GM12801 (cell line): ENCODE data around the gene YIF1A.

Experiments used
- TF ChIP-seq, protein P1 (sequence below): IDR thresholded peaks from one replicate; pipeline ENCODE4 v1.5.1; 2011; ENCODE audit warnings: control low read depth; ENCODE audit not compliant: insufficient read length; ENCODE audit errors: extremely low read depth

YIF1A gene

DNA sequence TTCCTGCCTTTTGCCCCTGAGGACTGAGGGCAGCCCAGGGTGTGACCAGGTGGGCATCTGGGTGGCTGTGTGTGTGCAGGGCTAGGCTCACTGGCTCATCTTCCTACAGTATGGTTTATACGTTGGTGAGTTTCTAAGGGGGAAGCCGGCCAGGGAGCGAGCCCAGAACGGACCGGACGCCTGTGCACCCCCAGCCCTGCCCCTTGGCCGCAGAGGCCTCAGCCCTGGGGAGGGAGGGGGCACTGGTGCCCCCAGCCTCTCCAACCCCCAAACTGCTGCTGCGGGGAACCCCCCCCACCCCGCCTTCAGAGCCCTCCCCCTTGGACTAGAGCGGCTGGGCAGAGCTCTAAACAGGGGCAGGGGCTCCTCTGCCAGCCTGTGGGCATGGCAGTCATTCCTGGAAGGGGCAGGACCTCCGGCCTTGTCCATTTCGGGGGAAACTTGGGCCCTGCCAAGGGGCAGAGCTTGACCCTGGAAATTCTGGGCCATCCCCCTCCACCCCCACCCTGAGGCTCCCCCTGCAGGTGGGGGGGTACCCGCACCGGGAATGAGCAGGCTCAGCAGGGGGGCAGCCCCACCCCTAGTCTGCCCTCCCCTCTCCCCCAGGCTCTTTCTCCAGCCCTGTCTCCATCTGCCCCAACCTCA, 5.4 kb downstream of the YIF1A start:
- TF ChIP-seq, protein P1, sequence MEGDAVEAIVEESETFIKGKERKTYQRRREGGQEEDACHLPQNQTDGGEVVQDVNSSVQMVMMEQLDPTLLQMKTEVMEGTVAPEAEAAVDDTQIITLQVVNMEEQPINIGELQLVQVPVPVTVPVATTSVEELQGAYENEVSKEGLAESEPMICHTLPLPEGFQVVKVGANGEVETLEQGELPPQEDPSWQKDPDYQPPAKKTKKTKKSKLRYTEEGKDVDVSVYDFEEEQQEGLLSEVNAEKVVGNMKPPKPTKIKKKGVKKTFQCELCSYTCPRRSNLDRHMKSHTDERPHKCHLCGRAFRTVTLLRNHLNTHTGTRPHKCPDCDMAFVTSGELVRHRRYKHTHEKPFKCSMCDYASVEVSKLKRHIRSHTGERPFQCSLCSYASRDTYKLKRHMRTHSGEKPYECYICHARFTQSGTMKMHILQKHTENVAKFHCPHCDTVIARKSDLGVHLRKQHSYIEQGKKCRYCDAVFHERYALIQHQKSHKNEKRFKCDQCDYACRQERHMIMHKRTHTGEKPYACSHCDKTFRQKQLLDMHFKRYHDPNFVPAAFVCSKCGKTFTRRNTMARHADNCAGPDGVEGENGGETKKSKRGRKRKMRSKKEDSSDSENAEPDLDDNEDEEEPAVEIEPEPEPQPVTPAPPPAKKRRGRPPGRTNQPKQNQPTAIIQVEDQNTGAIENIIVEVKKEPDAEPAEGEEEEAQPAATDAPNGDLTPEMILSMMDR: no peak

DNA sequence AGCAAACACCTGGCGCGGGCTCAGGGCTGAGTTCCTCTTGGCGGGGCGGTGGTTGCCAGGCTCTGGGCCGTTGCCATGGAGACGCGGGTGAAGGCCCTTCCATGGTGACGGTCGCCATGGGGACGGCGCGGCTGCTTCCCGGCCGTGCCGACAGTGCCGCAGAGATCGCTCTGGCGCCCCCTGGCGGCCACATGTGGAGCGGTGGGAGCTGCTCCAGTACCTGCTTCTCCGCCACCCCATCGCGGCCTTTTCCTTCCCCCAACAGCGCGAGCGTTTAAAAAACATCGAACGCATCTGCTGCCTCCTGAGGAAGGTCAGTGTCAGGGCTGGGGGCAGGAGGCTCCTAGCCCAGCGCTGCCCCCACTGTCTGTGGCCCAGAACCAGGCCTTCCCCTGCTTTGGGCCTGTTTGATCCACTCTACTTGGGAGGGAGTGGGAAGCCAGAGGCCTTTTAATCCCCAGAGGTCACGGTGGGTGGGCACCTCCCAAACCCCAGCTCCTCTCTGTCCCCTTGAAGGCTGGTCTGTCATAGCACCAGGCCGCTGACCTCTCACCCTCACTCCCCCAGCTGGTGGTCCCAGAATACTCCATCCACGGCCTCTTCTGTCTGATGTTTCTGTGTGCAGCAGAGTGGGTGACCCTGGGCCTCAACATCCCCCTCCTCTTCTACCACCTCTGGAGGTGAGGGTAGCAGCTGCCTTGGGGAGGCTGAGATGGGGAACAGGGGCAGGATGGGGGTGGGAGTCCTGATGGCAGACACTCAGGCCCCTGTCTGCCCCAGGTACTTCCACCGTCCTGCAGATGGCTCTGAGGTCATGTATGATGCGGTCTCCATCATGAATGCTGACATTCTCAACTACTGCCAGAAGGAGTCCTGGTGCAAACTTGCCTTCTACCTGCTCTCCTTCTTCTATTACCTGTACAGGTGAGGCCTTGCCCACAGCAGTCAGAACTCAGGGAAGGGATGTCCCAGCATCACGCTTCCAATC, 6.2 kb downstream of the YIF1A start:
- TF ChIP-seq, protein P1: no peak

DNA sequence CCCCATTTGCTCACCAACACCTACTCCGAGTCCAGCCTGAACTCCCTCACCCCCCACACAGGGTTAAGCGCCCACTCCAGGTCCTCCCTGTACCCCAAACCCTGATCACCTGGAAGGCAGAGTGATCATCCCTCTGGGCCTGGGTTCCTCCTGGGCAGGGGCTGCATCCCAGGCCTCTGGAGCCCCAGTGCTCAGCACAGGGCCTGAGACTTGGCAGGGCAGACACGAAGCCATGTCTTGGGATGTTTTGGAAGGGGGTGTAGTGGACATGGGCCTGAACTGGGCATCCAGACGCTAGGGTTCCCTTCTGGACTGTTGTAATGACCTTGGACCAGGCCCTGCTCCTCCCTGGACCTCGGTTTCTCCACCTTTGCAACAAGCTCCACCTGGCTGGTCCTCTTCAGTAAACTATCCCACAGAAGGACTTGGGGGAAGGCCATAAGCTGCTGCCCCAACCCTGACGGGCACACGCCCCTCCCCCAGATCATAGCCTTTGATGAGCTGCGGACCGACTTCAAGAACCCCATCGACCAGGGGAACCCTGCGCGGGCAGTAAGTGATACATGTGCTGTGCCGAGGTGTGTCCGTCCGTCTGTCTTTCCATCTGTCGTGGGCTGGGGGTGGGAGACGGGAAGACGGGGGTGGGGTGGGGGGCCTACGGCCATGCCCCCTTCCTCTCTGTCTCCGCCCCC, 7.0 kb downstream of the YIF1A start:
- TF ChIP-seq, protein P1: no peak

DNA sequence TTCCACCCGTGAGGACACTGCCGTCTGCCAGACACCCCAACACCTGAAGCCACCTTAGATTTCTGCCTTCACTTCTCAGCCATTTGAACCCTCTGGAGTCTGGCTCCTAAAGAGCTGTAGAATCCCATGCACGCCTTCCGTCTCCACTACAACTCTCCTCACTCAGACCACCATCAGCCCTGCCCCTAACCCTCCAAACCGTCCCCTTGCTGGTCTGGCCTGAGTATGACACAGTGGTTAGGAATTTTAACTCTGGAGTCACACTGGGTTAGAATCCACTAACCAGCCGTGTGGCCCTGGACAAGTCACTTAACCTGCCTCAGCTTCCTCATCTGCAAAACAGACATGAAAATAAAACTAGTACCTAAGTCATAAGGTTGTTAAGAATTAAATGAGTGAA, 7.9 kb downstream of the YIF1A start:
- TF ChIP-seq, protein P1: no peak

DNA sequence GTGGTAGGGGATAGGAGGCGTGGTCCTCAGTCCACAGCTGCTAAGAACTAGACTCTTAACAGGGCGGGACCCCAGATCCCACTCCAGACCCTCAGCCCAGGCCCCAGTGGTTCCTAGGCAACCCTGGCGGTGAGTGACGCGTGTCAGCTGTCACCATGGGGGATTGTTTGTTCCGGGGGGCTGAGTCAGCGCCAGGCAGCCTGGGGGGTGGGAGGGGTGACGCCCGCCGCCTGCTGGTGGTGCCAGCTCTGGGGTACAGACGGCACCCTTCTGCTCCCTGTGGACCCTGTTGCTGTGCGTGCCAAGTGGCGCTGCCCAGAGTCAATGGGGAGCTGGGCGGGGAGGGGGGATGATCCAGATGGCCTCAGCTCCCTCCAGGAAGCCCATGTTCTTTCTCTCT, 8.5 kb downstream of the YIF1A start:
- TF ChIP-seq, protein P1: no peak

DNA sequence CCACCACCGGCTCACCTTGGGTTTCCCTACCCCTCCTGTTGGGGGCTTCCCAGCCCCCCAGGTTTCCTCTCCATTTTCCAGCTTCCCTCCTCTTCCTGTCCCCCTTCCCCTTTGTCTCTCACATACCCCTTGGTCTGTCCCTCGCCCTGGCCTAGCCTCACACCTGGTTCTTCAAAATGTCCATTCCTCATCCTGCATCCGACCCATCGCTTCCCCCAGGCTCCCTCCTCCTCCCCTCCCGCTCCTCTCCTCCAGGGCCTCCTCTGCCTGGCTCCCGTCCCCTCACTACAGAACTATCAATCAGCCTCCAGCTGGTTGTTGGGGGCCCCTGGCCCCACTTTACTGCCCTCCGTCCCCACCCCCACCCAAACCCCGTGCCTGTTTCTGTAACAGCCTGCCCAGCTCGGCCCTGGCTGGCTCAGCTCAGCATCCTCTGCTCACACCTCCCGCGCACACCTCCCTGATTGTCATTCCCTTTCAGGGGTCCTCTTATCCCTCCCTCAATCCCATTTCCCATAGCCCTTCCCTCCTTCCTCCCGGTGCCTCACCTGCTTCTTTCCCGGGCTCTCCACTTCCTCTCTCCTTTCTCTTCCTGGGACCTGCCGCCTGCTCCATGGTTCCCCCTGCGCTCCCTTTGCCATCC, 9.7 kb downstream of the YIF1A start:
- TF ChIP-seq, protein P1: no peak
